K562 (cell line): ENCODE measurements around the gene CCL13. TPM values are rescaled to one million over a fixed set of nuclear protein-coding genes. Genes with fewer than 3 reads are reported as not detected.
A peak's percentile ranks its signal among the peaks of the same experiment; 100 is the strongest.

Experiments
- BRF1 ChIP-seq: IDR thresholded peaks from 3 replicates; pipeline ENCODE4 v1.6.1; 2011; ENCODE audit warnings: borderline replicate concordance, mild to moderate bottlenecking; ENCODE audit not compliant: insufficient read length; ENCODE audit errors: extremely low read depth
- CREM ChIP-seq: IDR thresholded peaks from 2 replicates; pipeline ENCODE4 v1.6.1; 2014; ENCODE audit warnings: antibody characterized with exemption, low read depth
- GATAD2A ChIP-seq: fragments of 450-650 bp; IDR thresholded peaks from 2 replicates; pipeline ENCODE4 v1.6.1; 2017
- MAFG ChIP-seq: fragments of 450-650 bp; conservative IDR thresholded peaks from 2 replicates; pipeline ENCODE4 v1.6.1; 2016; ENCODE audit warnings: missing genetic modification characterization, missing compliant biosample characterization
- MYC ChIP-seq, 2 experiments: fragments of 250-450 bp in 1 of 2; sonication (Bioruptor Pico) in 1 of 2; IDR thresholded peaks; 2 replicates each; pipeline versions ENCODE4 v1.5.1 to v1.6.1; 2012 to 2021; ENCODE audit warnings: low read depth in 2 of 2, borderline replicate concordance in 1 of 2, improper control_type of control experiment in 1 of 2, low read length in 1 of 2, mild to moderate bottlenecking in 1 of 2, moderate library complexity in 1 of 2
- POLR3G ChIP-seq: IDR thresholded peaks from 2 replicates; pipeline ENCODE4 v1.6.1; 2011; ENCODE audit not compliant: insufficient read length, insufficient replicate concordance; ENCODE audit errors: extremely low read depth
- POU5F1 ChIP-seq: fragments of 150-350 bp; IDR thresholded peaks from 2 replicates; pipeline ENCODE4 v1.6.1; 2014; ENCODE audit warnings: borderline replicate concordance, low read length, low read depth, mild to moderate bottlenecking; ENCODE audit not compliant: partially characterized antibody
- RAD21 ChIP-seq, 2 experiments: fragments of 250-450 bp in 1 of 2; fragments of 450-650 bp in 1 of 2; sonication (Bioruptor Pico) in 1 of 2; formaldehyde crosslinking in 1 of 2; IDR thresholded peaks in 1 of 2; conservative IDR thresholded peaks in 1 of 2; 2 replicates each; pipeline versions ENCODE4 v1.4.0 to v1.8.0; 2020 to 2022; ENCODE audit warnings: mild to moderate bottlenecking in 2 of 2, moderate library complexity in 1 of 2
- RFX1 ChIP-seq: fragments of 450-650 bp; IDR thresholded peaks from 2 replicates; pipeline ENCODE4 v1.6.1; 2016; ENCODE audit warnings: mild to moderate bottlenecking, moderate library complexity
- TAF1 ChIP-seq: IDR thresholded peaks from 2 replicates; pipeline ENCODE4 v1.6.1; 2011; ENCODE audit warnings: mild to moderate bottlenecking, low read length, moderate library complexity; ENCODE audit not compliant: insufficient read depth, control insufficient read depth, severe bottlenecking; ENCODE audit errors: extremely low read depth
- TBL1XR1 ChIP-seq, 2 experiments: IDR thresholded peaks; 2 replicates each; pipeline ENCODE4 v1.6.1; 2012; ENCODE audit warnings: improper control_type of control experiment in 2 of 2, low read length in 2 of 2, mild to moderate bottlenecking in 1 of 2
- TFAM ChIP-seq: fragments of 250-450 bp; sonication (Bioruptor Pico); conservative IDR thresholded peaks from 2 replicates; pipeline ENCODE4 v1.5.0; 2021; ENCODE audit warnings: mild to moderate bottlenecking, moderate library complexity
- TOE1 ChIP-seq, 2 experiments: fragments of 450-650 bp in 1 of 2; sonication (generic) in 1 of 2; formaldehyde crosslinking in 1 of 2; IDR thresholded peaks; 2 replicates each; pipeline versions ENCODE4 v1.7.1 to v1.8.0; 2016 to 2022; ENCODE audit warnings: borderline replicate concordance in 2 of 2, mild to moderate bottlenecking in 2 of 2, antibody characterized with exemption in 1 of 2, inconsistent platforms in 1 of 2, low read depth in 1 of 2, missing genetic modification reagents in 1 of 2, moderate library complexity in 1 of 2
- ZKSCAN1 ChIP-seq: fragments of 150-350 bp; IDR thresholded peaks from 2 replicates; pipeline ENCODE4 v1.6.1; 2016; ENCODE audit warnings: low read depth, low read length
- ZNF212 ChIP-seq: fragments of 450-650 bp; formaldehyde crosslinking; IDR thresholded peaks from 2 replicates; pipeline ENCODE4 v1.4.0; 2020; ENCODE audit warnings: mild to moderate bottlenecking
- ZNF3 ChIP-seq: fragments of 250-450 bp; sonication (Bioruptor Pico); IDR thresholded peaks from 2 replicates; pipeline ENCODE4 v1.5.0; 2021; ENCODE audit warnings: mild to moderate bottlenecking, moderate library complexity
- ZNF75A ChIP-seq: fragments of 450-650 bp; formaldehyde crosslinking; IDR thresholded peaks from 2 replicates; pipeline ENCODE4 v1.4.0; 2020; ENCODE audit warnings: mild to moderate bottlenecking
- polyA plus RNA-seq, 8 experiments: library from polyadenylated mRNA; depleted of rRNA in 4 of 8; stranded (reverse) in 5 of 8; unstranded in 3 of 8; fragments of >200 nt; fragmentation: Nextera tagmentation in 2 of 8; fragmentation: Illumina TruSeq in 1 of 8; extraction: Ambion mirVana in 2 of 8; extraction: Trizol in 1 of 8; gene quantifications; 2 replicates each; pipeline versions ENCODE4 v1.2.1 to v1.2.3, GENCODE V29; 2011 to 2014; ENCODE audit warnings: inconsistent platforms in 1 of 8, missing spikeins in 1 of 8
- total RNA-seq, 7 experiments: library from RNA; depleted of rRNA in 6 of 7; stranded (reverse); fragments of >200 nt in 6 of 7; fragmentation: Illumina TruSeq in 2 of 7; extraction: Trizol in 2 of 7; gene quantifications; 2 replicates each; pipeline versions ENCODE4 v1.2.1 to v1.2.3, GENCODE V29; 2011 to 2021; ENCODE audit warnings: low replicate concordance in 1 of 7
- TF ChIP-seq, protein P1 (sequence below): fragments of 200-800 bp; sonication (Bioruptor generic); IDR thresholded peaks from 2 replicates; pipeline ENCODE4 v1.6.1; 2017; ENCODE audit warnings: missing genetic modification characterization, missing compliant biosample characterization
- TF ChIP-seq, protein P2 (sequence below): fragments of 250-450 bp; sonication (Bioruptor Pico); IDR thresholded peaks from 2 replicates; pipeline ENCODE4 v1.5.1; 2021; ENCODE audit warnings: mild to moderate bottlenecking
- TF ChIP-seq, protein P3 (sequence below): fragments of 250-450 bp; sonication (Bioruptor Pico); IDR thresholded peaks from 2 replicates; pipeline ENCODE4 v1.9.0; 2021; ENCODE audit warnings: mild to moderate bottlenecking
- TF ChIP-seq, protein P4 (sequence below): fragments of 250-450 bp; sonication (Bioruptor Pico); IDR thresholded peaks from 2 replicates; pipeline ENCODE4 v1.4.0; 2020; ENCODE audit warnings: mild to moderate bottlenecking

Gene CCL13
- total and polyA plus RNA-seq, 9 of the 15 experiments (the other 6 are each of a cell fraction or from before 2014, with no cell fraction given), result not detected

DNA sequence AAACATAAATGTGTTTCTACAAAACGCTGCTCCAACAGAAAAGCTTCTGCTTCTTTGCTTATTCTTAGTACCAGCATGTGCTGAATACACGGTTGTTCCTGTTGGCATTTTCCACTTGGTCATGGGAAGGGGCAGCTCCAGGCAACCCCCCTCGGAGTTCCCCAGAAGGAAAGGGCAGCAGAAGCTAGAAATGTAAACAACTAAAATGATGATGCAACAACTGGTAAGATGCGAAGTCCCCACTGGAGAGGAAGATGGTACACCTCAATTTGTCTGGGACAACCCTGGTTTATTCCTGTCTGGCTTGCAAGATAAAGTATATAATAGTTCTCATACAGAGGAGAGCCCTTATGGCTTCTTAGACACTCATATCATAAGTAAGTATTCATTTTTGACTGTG lies 9.2 kb upstream of the CCL13 start (continued):
- TF ChIP-seq POU5F1 (no peak), TOE1 (IDR thresholded peaks at IDR 0.05; ENCODE audit: borderline replicate concordance) (no peak), TOE1 (CRISPR knock-in tag; IDR thresholded peaks at IDR 0.05; ENCODE audit: borderline replicate concordance, low read depth) (no peak), RFX1 (no peak), ZNF75A (CRISPR knock-in tag) (no peak), RAD21 (CRISPR knock-in tag; conservative IDR thresholded peaks at IDR 0.05 in 1 of 2, IDR thresholded peaks at IDR 0.05 in 1 of 2) (0 out of 4 replicates have a peak, but pooled peaks of 1 of the 2 experiments have one; percentile 13), CREM (no peak), TFAM (CRISPR knock-in tag) (no peak), BRF1 (no peak), POLR3G (no peak), TAF1 (no peak), ZKSCAN1 (no peak), GATAD2A (no peak), ZNF212 (CRISPR knock-in tag) (no peak; the same call in 1 of the 2 replicates), TBL1XR1 (IDR thresholded peaks at IDR 0.05; ENCODE audit: low read length in 2 of 2) (no peak), ZNF3 (no peak), MAFG (tag) (no peak), MYC (IDR thresholded peaks at IDR 0.05; ENCODE audit: low read depth, low read length) (peak; percentile 22; the same call in 1 of the 2 replicates), MYC (CRISPR knock-in tag; IDR thresholded peaks at IDR 0.05; ENCODE audit: borderline replicate concordance, low read depth) (no peak)
- TF ChIP-seq, protein P1, sequence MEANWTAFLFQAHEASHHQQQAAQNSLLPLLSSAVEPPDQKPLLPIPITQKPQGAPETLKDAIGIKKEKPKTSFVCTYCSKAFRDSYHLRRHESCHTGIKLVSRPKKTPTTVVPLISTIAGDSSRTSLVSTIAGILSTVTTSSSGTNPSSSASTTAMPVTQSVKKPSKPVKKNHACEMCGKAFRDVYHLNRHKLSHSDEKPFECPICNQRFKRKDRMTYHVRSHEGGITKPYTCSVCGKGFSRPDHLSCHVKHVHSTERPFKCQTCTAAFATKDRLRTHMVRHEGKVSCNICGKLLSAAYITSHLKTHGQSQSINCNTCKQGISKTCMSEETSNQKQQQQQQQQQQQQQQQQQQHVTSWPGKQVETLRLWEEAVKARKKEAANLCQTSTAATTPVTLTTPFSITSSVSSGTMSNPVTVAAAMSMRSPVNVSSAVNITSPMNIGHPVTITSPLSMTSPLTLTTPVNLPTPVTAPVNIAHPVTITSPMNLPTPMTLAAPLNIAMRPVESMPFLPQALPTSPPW (CRISPR knock-in tag), result peak; percentile 55; the same call in 1 of the 2 replicates
- TF ChIP-seq, protein P2, sequence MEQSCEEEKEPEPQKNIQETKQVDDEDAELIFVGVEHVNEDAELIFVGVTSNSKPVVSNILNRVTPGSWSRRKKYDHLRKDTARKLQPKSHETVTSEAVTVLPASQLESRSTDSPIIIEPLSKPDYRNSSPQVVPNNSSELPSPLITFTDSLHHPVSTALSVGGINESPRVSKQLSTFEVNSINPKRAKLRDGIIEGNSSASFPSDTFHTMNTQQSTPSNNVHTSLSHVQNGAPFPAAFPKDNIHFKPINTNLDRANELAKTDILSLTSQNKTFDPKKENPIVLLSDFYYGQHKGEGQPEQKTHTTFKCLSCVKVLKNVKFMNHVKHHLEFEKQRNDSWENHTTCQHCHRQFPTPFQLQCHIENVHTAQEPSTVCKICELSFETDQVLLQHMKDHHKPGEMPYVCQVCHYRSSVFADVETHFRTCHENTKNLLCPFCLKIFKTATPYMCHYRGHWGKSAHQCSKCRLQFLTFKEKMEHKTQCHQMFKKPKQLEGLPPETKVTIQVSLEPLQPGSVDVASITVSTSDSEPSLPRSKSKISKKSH (CRISPR knock-in tag), result no peak
- TF ChIP-seq, protein P3, sequence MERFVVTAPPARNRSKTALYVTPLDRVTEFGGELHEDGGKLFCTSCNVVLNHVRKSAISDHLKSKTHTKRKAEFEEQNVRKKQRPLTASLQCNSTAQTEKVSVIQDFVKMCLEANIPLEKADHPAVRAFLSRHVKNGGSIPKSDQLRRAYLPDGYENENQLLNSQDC (CRISPR knock-in tag), result no peak
- TF ChIP-seq, protein P4, sequence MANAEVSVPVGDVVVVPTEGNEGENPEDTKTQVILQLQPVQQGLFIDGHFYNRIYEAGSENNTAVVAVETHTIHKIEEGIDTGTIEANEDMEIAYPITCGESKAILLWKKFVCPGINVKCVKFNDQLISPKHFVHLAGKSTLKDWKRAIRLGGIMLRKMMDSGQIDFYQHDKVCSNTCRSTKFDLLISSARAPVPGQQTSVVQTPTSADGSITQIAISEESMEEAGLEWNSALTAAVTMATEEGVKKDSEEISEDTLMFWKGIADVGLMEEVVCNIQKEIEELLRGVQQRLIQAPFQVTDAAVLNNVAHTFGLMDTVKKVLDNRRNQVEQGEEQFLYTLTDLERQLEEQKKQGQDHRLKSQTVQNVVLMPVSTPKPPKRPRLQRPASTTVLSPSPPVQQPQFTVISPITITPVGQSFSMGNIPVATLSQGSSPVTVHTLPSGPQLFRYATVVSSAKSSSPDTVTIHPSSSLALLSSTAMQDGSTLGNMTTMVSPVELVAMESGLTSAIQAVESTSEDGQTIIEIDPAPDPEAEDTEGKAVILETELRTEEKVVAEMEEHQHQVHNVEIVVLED, result 0 out of 2 replicates have a peak, but pooled peaks have one; percentile 33
